Progenitor cell of endocrine pancreas (in vitro differentiated cells): ENCODE data around the gene SPECC1L. TPM values are rescaled to one million over a fixed set of nuclear protein-coding genes. Genes with fewer than 3 reads are reported as not detected.
"Not testable (repeated sequence)": the region's sequence is repeated elsewhere in the genome, so short reads cannot be mapped to it uniquely, and the experiment has no call there.

Experiments
- DNase-seq: peaks from one replicate; pipeline ENCODE4 v3.0.0; 2021; ENCODE audit warnings: low spot score; ENCODE audit not compliant: unreplicated experiment
- H3K27ac Mint-ChIP-seq: 2 replicates; pipeline ENCODE4 v1.8.0; 2021; ENCODE audit warnings: mild to moderate bottlenecking, moderate library complexity, mixed read lengths
- H3K27me3 Mint-ChIP-seq: 2 replicates; pipeline ENCODE4 v1.8.0; 2021; ENCODE audit warnings: mixed read lengths
- H3K36me3 Mint-ChIP-seq: 2 replicates; pipeline ENCODE4 v1.8.0; 2022; ENCODE audit warnings: mixed read lengths; ENCODE audit not compliant: insufficient read depth
- H3K4me1 Mint-ChIP-seq: 2 replicates; pipeline ENCODE4 v1.8.0; 2021; ENCODE audit warnings: low read depth, mixed read lengths
- H3K4me3 Mint-ChIP-seq: 2 replicates; pipeline ENCODE4 v1.8.0; 2021; ENCODE audit warnings: low read depth, mild to moderate bottlenecking, moderate library complexity, mixed read lengths
- H3K9me3 Mint-ChIP-seq: 2 replicates; pipeline ENCODE4 v1.8.0; 2021; ENCODE audit warnings: low read depth, mixed read lengths
- CTCF ChIP-seq: fragments of 200-600 bp; sonication (generic); IDR thresholded peaks from one replicate; pipeline ENCODE4 v1.5.0; 2021; ENCODE audit warnings: antibody characterized with exemption, mild to moderate bottlenecking; ENCODE audit not compliant: unreplicated experiment
- total RNA-seq: library from RNA; stranded (reverse); gene quantifications from 2 replicates; pipeline ENCODE4 v1.2.1, GENCODE V29; 2021

SPECC1L gene
- total RNA-seq, 1 donor from 2014 or later = 96.9 TPM

- no peak for TF ChIP-seq CTCF
- Mint-ChIP-seq H3K4me1 (no peaks in the 10 kb centered on the region), H3K36me3 (no peaks in the 10 kb centered on the region), H3K9me3 (no peaks in the 10 kb centered on the region), H3K27me3 (no peaks in the 10 kb centered on the region), H3K4me3 (no peak overlapping the region), H3K27ac (no peak overlapping the region)
- DNase-seq = no peak
Measured at GRCh38 chr22:24233816-24234215, 36.8 kb upstream of the SPECC1L start.

- H3K9me3 Mint-ChIP-seq = no peaks in the 10 kb centered on the region
- H3K4me1 Mint-ChIP-seq = no peaks in the 10 kb centered on the region
- H3K27ac Mint-ChIP-seq = no peak overlapping the region
- no peaks in the 10 kb centered on the region for H3K36me3 Mint-ChIP-seq
- H3K4me3 Mint-ChIP-seq = no peak overlapping the region
- no peak for DNase-seq
- H3K27me3 Mint-ChIP-seq = no peaks in the 10 kb centered on the region
- no peak for TF ChIP-seq CTCF
Measured at GRCh38 chr22:24235315-24235714, 35.3 kb upstream of the SPECC1L start.

DNA sequence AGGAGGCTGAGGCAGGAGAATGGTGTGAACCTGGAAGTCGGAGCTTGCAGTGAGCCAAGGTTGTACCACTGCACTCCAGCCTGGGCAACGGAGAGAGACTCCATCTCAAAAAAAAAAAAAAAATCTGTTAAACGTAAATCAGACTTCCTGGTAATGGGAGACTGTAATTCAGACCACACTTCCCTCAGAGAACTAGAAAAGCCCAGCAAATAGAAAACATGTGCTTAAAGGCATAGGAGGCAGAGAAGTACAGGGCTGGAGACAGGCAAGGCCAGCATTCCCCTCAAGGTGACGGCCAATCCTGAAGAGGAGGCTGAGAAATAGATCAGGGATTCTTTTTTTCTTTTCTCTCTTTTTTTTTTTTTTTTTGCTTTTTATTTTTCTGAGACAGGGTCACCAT, 34.0 kb upstream of the SPECC1L start:
- Mint-ChIP-seq H3K4me1 (no peaks in the 10 kb centered on the region), H3K36me3 (no peaks in the 10 kb centered on the region), H3K27ac (no peak overlapping the region), H3K27me3 (no peaks in the 10 kb centered on the region), H3K4me3 (no peak overlapping the region), H3K9me3 (no peaks in the 10 kb centered on the region)
- no peak for TF ChIP-seq CTCF
- no peak for DNase-seq

DNA sequence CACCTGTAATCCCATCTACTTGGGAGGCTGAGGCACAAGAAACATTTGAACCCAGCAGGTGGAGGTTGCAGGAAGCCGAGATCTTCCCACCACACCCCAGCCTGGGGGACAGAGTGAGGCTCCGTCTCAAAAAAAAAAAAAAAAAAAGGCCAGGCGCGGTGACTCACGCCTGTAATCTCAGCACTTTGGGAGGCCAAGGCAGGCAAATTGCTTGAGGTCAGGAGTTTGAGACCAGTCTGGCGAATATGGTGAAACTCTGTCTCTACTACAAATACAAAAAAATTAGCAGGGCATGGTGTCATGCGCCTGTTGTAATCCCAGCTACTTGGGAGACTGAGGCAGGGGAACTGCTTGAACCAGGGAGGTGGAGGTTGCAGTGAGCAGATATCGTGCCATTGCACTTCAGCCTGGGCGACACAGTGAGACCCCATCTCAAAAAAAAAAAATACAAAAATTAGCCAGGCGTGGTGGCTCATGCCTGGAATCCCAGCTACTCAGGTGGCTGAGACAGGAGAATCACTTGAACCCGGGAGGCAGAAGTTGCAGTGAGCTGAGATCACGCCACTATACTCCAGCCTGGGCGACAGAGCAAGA, 32.4 kb upstream of the SPECC1L start:
- H3K4me3 Mint-ChIP-seq, H3K36me3 Mint-ChIP-seq: not testable (repeated sequence)

GRCh38 chr22:24240381-24240780, 30.2 kb upstream of the SPECC1L start:
- no peaks in the 10 kb centered on the region for H3K4me1 Mint-ChIP-seq
- no peaks in the 10 kb centered on the region for H3K27me3 Mint-ChIP-seq
- H3K36me3 Mint-ChIP-seq = no peaks in the 10 kb centered on the region
- TF ChIP-seq CTCF = no peak
- DNase-seq = no peak
- H3K9me3 Mint-ChIP-seq = no peaks in the 10 kb centered on the region
- peak overlapping the region; percentile 74 for H3K27ac Mint-ChIP-seq
- H3K4me3 Mint-ChIP-seq = no peak overlapping the region

More for the DNA sequence above, 32.4 kb upstream of the SPECC1L start:
- DNase-seq, H3K27ac Mint-ChIP-seq, H3K27me3 Mint-ChIP-seq, H3K9me3 Mint-ChIP-seq, H3K4me1 Mint-ChIP-seq: not testable (repeated sequence)

DNA sequence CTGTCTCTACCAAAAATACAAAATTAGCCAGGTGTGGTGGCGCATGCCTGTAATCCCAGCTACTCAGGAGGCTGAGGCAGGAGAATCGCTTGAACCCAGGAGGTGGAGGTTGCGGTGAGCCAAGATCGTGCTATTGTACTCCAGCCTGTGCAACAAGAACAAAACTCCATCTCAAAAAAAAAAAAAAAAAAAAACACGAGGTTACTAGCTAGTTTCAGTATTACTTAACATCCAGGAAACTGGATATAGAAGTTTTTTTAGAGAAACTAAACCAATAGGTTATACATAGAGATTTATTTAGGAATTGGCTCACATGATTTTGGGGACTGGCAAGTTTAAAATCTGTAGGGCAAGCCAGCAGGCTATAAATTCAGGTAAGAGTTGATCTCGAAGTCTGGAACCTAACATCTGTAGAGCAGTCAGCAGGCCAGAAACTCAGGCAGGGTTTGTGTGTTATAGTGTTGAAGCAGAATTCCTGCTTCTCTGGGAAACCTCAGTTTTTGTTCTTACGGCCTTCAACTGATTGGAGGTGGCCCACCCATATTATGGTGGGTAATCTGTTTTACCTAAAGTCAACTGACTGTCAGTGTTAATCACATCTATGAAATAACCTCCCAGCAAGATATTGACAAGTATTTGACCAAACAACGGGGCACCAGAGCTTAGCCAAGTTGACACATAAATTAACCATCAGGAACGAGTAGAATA, 29.5 kb upstream of the SPECC1L start:
- H3K27me3 Mint-ChIP-seq, H3K27ac Mint-ChIP-seq, H3K36me3 Mint-ChIP-seq, H3K4me1 Mint-ChIP-seq, DNase-seq, H3K4me3 Mint-ChIP-seq, H3K9me3 Mint-ChIP-seq: not testable (repeated sequence)

DNA sequence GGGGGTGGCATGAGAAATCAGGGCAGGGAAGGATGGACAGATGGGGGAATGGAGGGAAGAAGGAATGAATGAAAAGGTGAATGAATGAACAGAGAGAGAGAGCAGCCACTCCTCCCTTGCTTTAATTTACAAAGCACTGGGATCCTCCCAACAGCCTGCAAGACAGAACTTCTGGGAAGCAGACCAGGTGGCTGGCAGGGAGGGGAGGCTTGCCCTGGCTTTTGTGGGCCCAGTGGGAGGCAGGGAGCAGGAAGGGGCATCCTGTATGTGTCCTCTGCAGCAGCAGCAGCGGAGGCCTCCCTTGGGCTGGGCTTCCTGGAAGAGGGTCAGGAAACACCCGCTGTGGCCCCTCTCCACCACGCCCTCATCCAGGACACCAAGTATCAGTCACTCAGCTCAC, 27.2 kb upstream of the SPECC1L start:
- not testable (repeated sequence) for DNase-seq, H3K9me3 Mint-ChIP-seq, H3K27me3 Mint-ChIP-seq, H3K4me3 Mint-ChIP-seq, H3K4me1 Mint-ChIP-seq, H3K36me3 Mint-ChIP-seq, H3K27ac Mint-ChIP-seq
